ENCODE results near the gene ACBD6. TPM values are rescaled to one million over a fixed set of nuclear protein-coding genes. Genes with fewer than 3 reads are reported as not detected.

The ACBD6 gene
- total RNA-seq, 1 experiment from 2014 or later = 74.0 TPM

- Histone ChIP-seq H2AFZ (ENCODE audit: low read length) (no peak overlapping the region), H3K9me2 (replicated peaks; ENCODE audit: insufficient read depth, low read length) (no peaks in the 10 kb centered on the region), H3K4me2 (ENCODE audit: low read depth, low read length, poor library complexity, severe bottlenecking) (no peak overlapping the region), H3K79me2 (ENCODE audit: low read length) (no peaks in the 10 kb centered on the region), H3K4me1 (ENCODE audit: low read length) (no peaks in the 10 kb centered on the region), H3K9me3 (ENCODE audit: low read length) (no peaks in the 10 kb centered on the region), H3K9ac (ENCODE audit: low read length) (no peak overlapping the region), H3K36me3 (ENCODE audit: insufficient read depth, low read length) (no peaks in the 10 kb centered on the region), H3K4me3 (ENCODE audit: low read length) (no peak overlapping the region), H3K27ac (ENCODE audit: low read length) (no peak overlapping the region), H3K27me3 (ENCODE audit: low read length) (no peaks in the 10 kb centered on the region), H4K20me1 (ENCODE audit: insufficient read depth, low read depth, low read length) (no peaks in the 10 kb centered on the region)
- DNase-seq = no peak
These were observed 233.8 kb downstream of the ACBD6 start for GRCh38 chr1:180268556-180269075.

DNA sequence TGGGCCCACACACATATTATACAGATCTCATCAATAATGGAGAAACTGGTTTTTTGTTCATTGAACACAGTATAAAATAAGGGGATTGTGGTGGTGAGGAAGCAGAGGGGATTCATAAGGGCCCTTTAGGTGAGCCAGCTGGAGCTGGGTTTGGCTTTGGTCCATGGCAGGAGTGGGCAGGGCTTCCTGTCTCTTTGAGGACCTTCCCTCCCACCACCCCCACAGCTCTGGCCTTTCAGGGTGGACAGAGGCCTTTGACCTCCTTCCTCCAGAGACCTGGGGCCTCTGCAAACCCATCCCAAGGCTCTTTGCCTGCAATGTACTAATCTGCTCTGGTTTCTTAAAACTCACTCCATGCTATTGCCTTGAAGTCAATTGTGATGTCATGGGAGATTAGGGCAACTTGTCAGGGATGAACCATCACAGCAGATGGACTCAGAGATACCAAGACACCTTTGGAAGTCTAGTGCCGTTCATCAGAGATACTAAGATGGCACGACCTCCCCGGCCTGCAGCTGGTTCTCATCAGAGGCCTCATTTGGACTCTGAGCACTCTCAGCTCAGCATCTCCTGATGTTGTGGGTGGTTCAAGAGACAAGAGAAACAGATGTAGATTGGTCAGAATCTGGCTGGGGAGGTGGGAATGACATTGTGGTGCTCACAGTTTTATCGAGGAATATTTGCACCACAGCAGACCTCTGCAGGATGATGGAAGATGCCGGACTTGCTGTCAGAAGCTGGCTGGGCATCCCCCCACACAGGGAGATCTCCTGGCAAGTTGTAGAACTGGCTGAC lies 234.4 kb downstream of the ACBD6 start:
- Histone ChIP-seq H2AFZ (ENCODE audit: low read length) (no peak overlapping the region), H3K9ac (ENCODE audit: low read length) (no peak overlapping the region), H4K20me1 (ENCODE audit: insufficient read depth, low read depth, low read length) (no peaks in the 10 kb centered on the region), H3K4me1 (ENCODE audit: low read length) (no peaks in the 10 kb centered on the region), H3K4me3 (ENCODE audit: low read length) (no peak overlapping the region), H3K79me2 (ENCODE audit: low read length) (no peaks in the 10 kb centered on the region), H3K4me2 (ENCODE audit: low read depth, low read length, poor library complexity, severe bottlenecking) (no peak overlapping the region), H3K27ac (ENCODE audit: low read length) (no peak overlapping the region), H3K9me2 (replicated peaks; ENCODE audit: insufficient read depth, low read length) (no peaks in the 10 kb centered on the region), H3K9me3 (ENCODE audit: low read length) (no peaks in the 10 kb centered on the region), H3K36me3 (ENCODE audit: insufficient read depth, low read length) (no peaks in the 10 kb centered on the region), H3K27me3 (ENCODE audit: low read length) (no peaks in the 10 kb centered on the region)
- no peak for DNase-seq

DNA sequence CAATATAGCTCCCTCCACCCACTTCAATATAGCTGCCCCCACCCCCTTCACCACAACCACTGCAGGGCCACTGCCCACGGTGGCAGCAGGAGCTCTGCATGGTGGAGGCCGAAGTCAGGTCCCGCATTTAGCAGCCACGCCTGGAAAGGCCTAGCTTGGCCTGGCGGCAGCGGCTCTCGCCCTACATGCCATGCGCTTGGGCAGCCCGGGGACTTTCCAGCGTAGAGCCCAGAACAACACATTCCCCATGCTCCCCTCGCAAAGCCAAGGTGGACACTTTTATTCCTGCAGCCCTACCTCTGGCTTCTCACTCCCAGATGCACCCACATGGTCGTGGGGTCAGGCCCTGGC lies 235.2 kb downstream of the ACBD6 start:
- H3K27me3 ChIP-seq (ENCODE audit: low read length) = no peaks in the 10 kb centered on the region
- DNase-seq = no peak
- H3K4me2 ChIP-seq (ENCODE audit: low read depth, low read length, poor library complexity, severe bottlenecking) = no peak overlapping the region
- H2AFZ ChIP-seq (ENCODE audit: low read length) = no peak overlapping the region
- H3K79me2 ChIP-seq (ENCODE audit: low read length) = no peaks in the 10 kb centered on the region
- no peak overlapping the region for H3K9ac ChIP-seq (ENCODE audit: low read length)
- no peaks in the 10 kb centered on the region for H3K4me1 ChIP-seq (ENCODE audit: low read length)
- H3K9me3 ChIP-seq (ENCODE audit: low read length) = no peaks in the 10 kb centered on the region
- no peaks in the 10 kb centered on the region for H3K36me3 ChIP-seq (ENCODE audit: insufficient read depth, low read length)
- H3K27ac ChIP-seq (ENCODE audit: low read length) = no peak overlapping the region
- no peaks in the 10 kb centered on the region for H3K9me2 ChIP-seq (replicated peaks; ENCODE audit: insufficient read depth, low read length)
- no peaks in the 10 kb centered on the region; the same call in 1 of the 2 replicates for H4K20me1 ChIP-seq (ENCODE audit: insufficient read depth, low read depth, low read length)
- H3K4me3 ChIP-seq (ENCODE audit: low read length) = no peak overlapping the region

DNA sequence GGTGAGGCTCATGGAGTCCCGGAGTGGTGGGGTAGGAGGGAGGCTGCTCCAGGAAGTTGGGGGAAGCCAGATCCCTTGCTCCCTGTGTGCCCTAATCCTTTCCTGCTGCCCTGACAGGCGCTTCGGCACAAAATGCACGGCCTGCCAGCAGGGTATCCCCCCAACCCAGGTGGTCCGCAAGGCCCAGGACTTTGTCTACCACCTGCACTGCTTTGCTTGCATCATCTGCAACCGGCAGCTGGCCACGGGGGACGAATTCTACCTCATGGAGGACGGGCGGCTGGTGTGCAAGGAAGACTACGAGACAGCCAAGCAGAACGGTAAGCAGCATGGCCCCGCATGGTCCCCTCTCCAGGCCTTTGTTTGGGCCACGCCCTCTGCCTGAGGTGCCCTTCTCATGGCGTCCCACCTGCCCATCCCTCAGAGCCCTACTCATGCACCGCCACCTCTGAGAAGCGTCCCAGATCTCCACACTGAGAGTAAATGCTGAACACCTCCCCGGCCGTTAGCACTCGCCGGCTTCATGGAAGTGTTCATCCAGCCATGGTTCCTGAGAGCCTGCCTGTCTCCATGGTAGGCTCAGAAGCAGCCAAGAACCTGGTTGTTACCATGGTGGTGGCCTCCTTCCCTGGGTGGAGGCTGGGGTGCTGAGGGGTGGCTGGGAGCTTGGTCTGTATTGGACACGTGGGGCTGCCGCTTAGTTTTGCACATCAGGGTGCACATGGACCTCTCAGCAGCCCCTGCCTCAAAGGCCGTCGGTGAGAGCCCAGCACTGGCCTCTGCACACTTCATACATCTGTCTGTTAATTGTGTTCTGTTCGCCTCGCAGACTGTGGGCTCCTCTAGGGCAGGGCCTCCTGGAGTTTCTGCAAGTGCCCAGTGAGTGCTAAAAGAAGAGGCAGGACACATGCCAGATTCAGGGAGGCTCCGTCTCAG lies 235.8 kb downstream of the ACBD6 start:
- no peaks in the 10 kb centered on the region for H3K27me3 ChIP-seq (ENCODE audit: low read length)
- no peaks in the 10 kb centered on the region for H3K4me1 ChIP-seq (ENCODE audit: low read length)
- no peak overlapping the region for H3K27ac ChIP-seq (ENCODE audit: low read length)
- H3K9me3 ChIP-seq (ENCODE audit: low read length) = no peaks in the 10 kb centered on the region
- H3K4me3 ChIP-seq (ENCODE audit: low read length) = no peak overlapping the region
- no peak for DNase-seq
- no peaks in the 10 kb centered on the region for H3K79me2 ChIP-seq (ENCODE audit: low read length)
- H2AFZ ChIP-seq (ENCODE audit: low read length) = no peak overlapping the region
- no peak overlapping the region for H3K4me2 ChIP-seq (ENCODE audit: low read depth, low read length, poor library complexity, severe bottlenecking)
- no peaks in the 10 kb centered on the region for H3K9me2 ChIP-seq (replicated peaks; ENCODE audit: insufficient read depth, low read length)
- no peak overlapping the region for H3K9ac ChIP-seq (ENCODE audit: low read length)
- no peaks in the 10 kb centered on the region for H3K36me3 ChIP-seq (ENCODE audit: insufficient read depth, low read length)
- H4K20me1 ChIP-seq (ENCODE audit: insufficient read depth, low read depth, low read length) = no peaks in the 10 kb centered on the region; the same call in 1 of the 2 replicates

DNA sequence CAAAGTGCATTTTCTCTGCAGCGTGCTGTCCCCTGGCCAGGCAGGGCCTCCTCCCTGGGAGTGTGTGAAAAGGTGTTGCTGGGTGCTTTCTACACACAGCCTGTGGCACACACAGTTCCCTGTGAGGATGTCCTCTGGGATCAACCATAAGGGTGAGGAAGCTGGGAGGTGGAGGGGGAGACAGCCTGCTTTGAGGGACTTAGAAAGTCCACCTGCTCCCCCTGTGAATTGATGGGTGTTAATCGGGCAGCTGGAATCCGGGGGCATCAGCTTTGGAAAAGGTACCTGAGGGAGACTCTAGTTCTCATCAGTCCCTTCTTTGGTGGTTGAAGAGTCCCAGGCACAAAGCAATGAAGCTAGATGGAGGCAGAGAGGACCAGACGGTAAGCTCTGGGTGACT lies 236.5 kb downstream of the ACBD6 start:
- H2AFZ ChIP-seq (ENCODE audit: low read length) = no peak overlapping the region
- H3K27ac ChIP-seq (ENCODE audit: low read length) = no peak overlapping the region
- no peak for DNase-seq
- H3K9ac ChIP-seq (ENCODE audit: low read length) = no peak overlapping the region
- no peak overlapping the region for H3K4me2 ChIP-seq (ENCODE audit: low read depth, low read length, poor library complexity, severe bottlenecking)
- no peak overlapping the region for H3K4me3 ChIP-seq (ENCODE audit: low read length)
- no peaks in the 10 kb centered on the region; the same call in 1 of the 2 replicates for H4K20me1 ChIP-seq (ENCODE audit: insufficient read depth, low read depth, low read length)
- H3K36me3 ChIP-seq (ENCODE audit: insufficient read depth, low read length) = no peaks in the 10 kb centered on the region
- H3K9me3 ChIP-seq (ENCODE audit: low read length) = no peaks in the 10 kb centered on the region
- H3K27me3 ChIP-seq (ENCODE audit: low read length) = no peaks in the 10 kb centered on the region
- H3K4me1 ChIP-seq (ENCODE audit: low read length) = no peaks in the 10 kb centered on the region
- no peaks in the 10 kb centered on the region for H3K9me2 ChIP-seq (replicated peaks; ENCODE audit: insufficient read depth, low read length)
- H3K79me2 ChIP-seq (ENCODE audit: low read length) = no peaks in the 10 kb centered on the region

DNA sequence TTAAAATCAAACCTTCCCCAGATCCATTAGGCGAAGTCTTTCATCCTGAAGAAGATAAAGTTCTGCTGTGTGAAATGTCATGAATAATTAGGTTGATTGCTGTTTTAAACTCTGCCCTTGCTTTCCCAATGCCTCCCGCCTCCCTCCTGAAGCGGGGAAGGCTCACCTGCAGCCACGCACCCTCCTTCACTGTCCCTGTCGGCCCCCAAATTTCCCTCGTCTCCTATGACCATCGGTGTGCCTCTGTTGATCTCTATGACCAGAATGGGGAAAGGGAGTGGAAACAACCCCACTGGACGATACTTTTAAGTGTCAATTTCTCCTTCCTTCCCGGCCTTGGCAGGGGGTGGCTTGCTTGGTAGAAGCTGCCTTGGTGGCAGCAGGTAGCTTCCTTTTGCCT lies 237.2 kb downstream of the ACBD6 start:
- H3K9ac ChIP-seq (ENCODE audit: low read length) = no peak overlapping the region
- no peaks in the 10 kb centered on the region; the same call in 1 of the 2 replicates for H4K20me1 ChIP-seq (ENCODE audit: insufficient read depth, low read depth, low read length)
- H3K4me3 ChIP-seq (ENCODE audit: low read length) = no peak overlapping the region
- H3K79me2 ChIP-seq (ENCODE audit: low read length) = no peaks in the 10 kb centered on the region
- no peak for DNase-seq
- H3K9me3 ChIP-seq (ENCODE audit: low read length) = no peaks in the 10 kb centered on the region
- H3K9me2 ChIP-seq (replicated peaks; ENCODE audit: insufficient read depth, low read length) = no peaks in the 10 kb centered on the region
- no peaks in the 10 kb centered on the region for H3K36me3 ChIP-seq (ENCODE audit: insufficient read depth, low read length)
- no peak overlapping the region for H3K27ac ChIP-seq (ENCODE audit: low read length)
- H2AFZ ChIP-seq (ENCODE audit: low read length) = no peak overlapping the region
- no peaks in the 10 kb centered on the region for H3K27me3 ChIP-seq (ENCODE audit: low read length)
- H3K4me1 ChIP-seq (ENCODE audit: low read length) = no peaks in the 10 kb centered on the region
- no peak overlapping the region for H3K4me2 ChIP-seq (ENCODE audit: low read depth, low read length, poor library complexity, severe bottlenecking)

GRCh38 chr1:180264595-180264994 lies 237.8 kb downstream of the ACBD6 start:
- Histone ChIP-seq H3K9ac (ENCODE audit: low read length) (no peak overlapping the region), H2AFZ (ENCODE audit: low read length) (no peak overlapping the region)

More at GRCh38 chr1:180264595-180264994, 237.8 kb downstream of the ACBD6 start:
- no peaks in the 10 kb centered on the region for H3K4me1 ChIP-seq (ENCODE audit: low read length)
- no peaks in the 10 kb centered on the region for H3K36me3 ChIP-seq (ENCODE audit: insufficient read depth, low read length)
- no peaks in the 10 kb centered on the region; the same call in 1 of the 2 replicates for H4K20me1 ChIP-seq (ENCODE audit: insufficient read depth, low read depth, low read length)
- no peak overlapping the region for H3K4me3 ChIP-seq (ENCODE audit: low read length)
- no peak for DNase-seq
- no peaks in the 10 kb centered on the region for H3K9me2 ChIP-seq (replicated peaks; ENCODE audit: insufficient read depth, low read length)
- no peaks in the 10 kb centered on the region for H3K79me2 ChIP-seq (ENCODE audit: low read length)
- H3K4me2 ChIP-seq (ENCODE audit: low read depth, low read length, poor library complexity, severe bottlenecking) = no peak overlapping the region
- H3K27ac ChIP-seq (ENCODE audit: low read length) = no peak overlapping the region
- H3K9me3 ChIP-seq (ENCODE audit: low read length) = no peaks in the 10 kb centered on the region
- H3K27me3 ChIP-seq (ENCODE audit: low read length) = no peaks in the 10 kb centered on the region

All from Karpas-422 (cell line).